Measurements from ENCODE around the gene SMYD3. TPM values are rescaled to one million over a fixed set of nuclear protein-coding genes. Genes with fewer than 3 reads are reported as not detected.
"Not testable (repeated sequence)": the region's sequence is repeated elsewhere in the genome, so short reads cannot be mapped to it uniquely, and the experiment has no call there.

SMYD3 gene
- polyA plus RNA-seq, 1 donor from 2014 or later: 48.6 TPM

DNA sequence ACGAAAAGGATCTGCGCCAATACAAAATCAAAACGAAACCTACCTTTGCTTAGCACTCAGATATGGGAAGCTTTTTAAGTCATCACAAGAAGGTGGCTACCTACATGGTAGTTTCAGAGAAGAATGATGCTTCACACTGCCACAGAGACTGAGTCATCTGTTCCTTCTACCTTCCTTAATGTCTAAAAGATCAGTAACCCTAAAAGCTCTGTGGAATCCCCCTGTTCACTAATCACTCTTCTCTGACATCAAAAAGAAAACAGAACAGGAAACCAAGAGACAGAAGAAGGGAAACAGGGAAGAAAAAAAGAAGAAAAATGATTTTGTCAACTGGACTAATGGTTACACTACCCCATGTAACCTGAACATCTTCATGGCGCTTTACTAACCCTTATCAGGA lies 177.2 kb downstream of the SMYD3 start:
- TF ChIP-seq CTCF (IDR thresholded peaks at IDR 0.05; ENCODE audit: poor library complexity, severe bottlenecking) (no peak), POLR2AphosphoS5 (IDR thresholded peaks at IDR 0.05) (no peak), SMC3 (conservative IDR thresholded peaks at IDR 0.05; ENCODE audit: poor library complexity) (no peak), EZH2 (IDR thresholded peaks at IDR 0.05; ENCODE audit: borderline replicate concordance, insufficient read depth, low read length, poor library complexity, severe bottlenecking) (no peak), TAF1 (IDR thresholded peaks at IDR 0.05; ENCODE audit: low read depth) (no peak), MXI1 (conservative IDR thresholded peaks at IDR 0.05; ENCODE audit: poor library complexity, severe bottlenecking) (no peak), EP300 (conservative IDR thresholded peaks at IDR 0.05; ENCODE audit: poor library complexity, severe bottlenecking) (no peak), RAD21 (conservative IDR thresholded peaks at IDR 0.05) (no peak)
- TF ChIP-seq, protein P1, sequence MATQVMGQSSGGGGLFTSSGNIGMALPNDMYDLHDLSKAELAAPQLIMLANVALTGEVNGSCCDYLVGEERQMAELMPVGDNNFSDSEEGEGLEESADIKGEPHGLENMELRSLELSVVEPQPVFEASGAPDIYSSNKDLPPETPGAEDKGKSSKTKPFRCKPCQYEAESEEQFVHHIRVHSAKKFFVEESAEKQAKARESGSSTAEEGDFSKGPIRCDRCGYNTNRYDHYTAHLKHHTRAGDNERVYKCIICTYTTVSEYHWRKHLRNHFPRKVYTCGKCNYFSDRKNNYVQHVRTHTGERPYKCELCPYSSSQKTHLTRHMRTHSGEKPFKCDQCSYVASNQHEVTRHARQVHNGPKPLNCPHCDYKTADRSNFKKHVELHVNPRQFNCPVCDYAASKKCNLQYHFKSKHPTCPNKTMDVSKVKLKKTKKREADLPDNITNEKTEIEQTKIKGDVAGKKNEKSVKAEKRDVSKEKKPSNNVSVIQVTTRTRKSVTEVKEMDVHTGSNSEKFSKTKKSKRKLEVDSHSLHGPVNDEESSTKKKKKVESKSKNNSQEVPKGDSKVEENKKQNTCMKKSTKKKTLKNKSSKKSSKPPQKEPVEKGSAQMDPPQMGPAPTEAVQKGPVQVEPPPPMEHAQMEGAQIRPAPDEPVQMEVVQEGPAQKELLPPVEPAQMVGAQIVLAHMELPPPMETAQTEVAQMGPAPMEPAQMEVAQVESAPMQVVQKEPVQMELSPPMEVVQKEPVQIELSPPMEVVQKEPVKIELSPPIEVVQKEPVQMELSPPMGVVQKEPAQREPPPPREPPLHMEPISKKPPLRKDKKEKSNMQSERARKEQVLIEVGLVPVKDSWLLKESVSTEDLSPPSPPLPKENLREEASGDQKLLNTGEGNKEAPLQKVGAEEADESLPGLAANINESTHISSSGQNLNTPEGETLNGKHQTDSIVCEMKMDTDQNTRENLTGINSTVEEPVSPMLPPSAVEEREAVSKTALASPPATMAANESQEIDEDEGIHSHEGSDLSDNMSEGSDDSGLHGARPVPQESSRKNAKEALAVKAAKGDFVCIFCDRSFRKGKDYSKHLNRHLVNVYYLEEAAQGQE (IDR thresholded peaks at IDR 0.05; ENCODE audit: borderline replicate concordance): no peak
- no peaks in the 10 kb centered on the region for H3K9me2 ChIP-seq (ENCODE audit: insufficient read depth, low read length)
- no peaks in the 10 kb centered on the region for H3F3A ChIP-seq (ENCODE audit: insufficient read depth, low read length, poor library complexity, severe bottlenecking)
- H3K4me2 ChIP-seq (ENCODE audit: low read length): no peak overlapping the region
- no peaks in the 10 kb centered on the region for H3K36me3 ChIP-seq (ENCODE audit: insufficient read depth, low read length)
- H4K20me1 ChIP-seq (ENCODE audit: insufficient read depth): no peaks in the 10 kb centered on the region
- no peak overlapping the region for H3K4me3 ChIP-seq (ENCODE audit: low read length)
- H3K9me3 ChIP-seq (ENCODE audit: low read length): no peaks in the 10 kb centered on the region
- H3K79me2 ChIP-seq (replicated peaks; ENCODE audit: insufficient read depth, low read length): no peaks in the 10 kb centered on the region
- no peaks in the 10 kb centered on the region for H3K27me3 ChIP-seq (ENCODE audit: insufficient read depth, low read depth, low read length)
- no peak overlapping the region for H3K27ac ChIP-seq (ENCODE audit: low read length)
- H2AFZ ChIP-seq (ENCODE audit: low read depth, low read length): no peak overlapping the region
- no peak overlapping the region for H3K9ac ChIP-seq (ENCODE audit: low read length)

- not testable (repeated sequence) for H2AFZ ChIP-seq (ENCODE audit: low read depth, low read length); H3K9me2 ChIP-seq (ENCODE audit: insufficient read depth, low read length); H3K36me3 ChIP-seq (ENCODE audit: insufficient read depth, low read length); H4K20me1 ChIP-seq (ENCODE audit: insufficient read depth); H3K4me3 ChIP-seq (ENCODE audit: low read length); H3F3A ChIP-seq (ENCODE audit: insufficient read depth, low read length, poor library complexity, severe bottlenecking); H3K27ac ChIP-seq (ENCODE audit: low read length); H3K9ac ChIP-seq (ENCODE audit: low read length); H3K4me2 ChIP-seq (ENCODE audit: low read length); H3K9me3 ChIP-seq (ENCODE audit: low read length); H3K27me3 ChIP-seq (ENCODE audit: insufficient read depth, low read depth, low read length); H3K79me2 ChIP-seq (replicated peaks; ENCODE audit: insufficient read depth, low read length)
Observed at GRCh38 chr1:246329292-246329691, 177.8 kb downstream of the SMYD3 start.

DNA sequence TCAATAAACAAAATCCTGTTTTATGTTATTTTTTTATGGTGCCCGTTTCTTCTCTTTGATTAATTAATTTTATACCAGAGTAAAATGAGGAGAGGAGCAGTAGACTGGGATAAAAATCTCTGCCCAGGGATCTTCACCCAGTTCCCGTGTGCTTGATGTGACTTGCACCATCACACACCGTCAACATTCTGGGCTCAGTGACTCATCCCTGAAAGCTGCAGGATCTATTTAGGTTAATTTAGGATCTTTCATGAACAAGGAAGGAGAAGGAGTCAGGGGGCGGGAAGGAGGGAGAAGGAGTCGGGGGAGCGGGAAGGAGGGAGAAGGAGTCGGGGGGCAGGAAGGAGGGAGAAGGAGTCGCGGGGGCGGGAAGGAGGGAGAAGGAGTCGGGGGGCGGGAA lies 182.4 kb downstream of the SMYD3 start:
- Histone ChIP-seq H3K9ac (ENCODE audit: low read length) (no peak overlapping the region), H3K9me3 (ENCODE audit: low read length) (no peaks in the 10 kb centered on the region), H3K79me2 (replicated peaks; ENCODE audit: insufficient read depth, low read length) (no peaks in the 10 kb centered on the region), H2AFZ (ENCODE audit: low read depth, low read length) (no peak overlapping the region), H3K36me3 (ENCODE audit: insufficient read depth, low read length) (no peaks in the 10 kb centered on the region), H4K20me1 (ENCODE audit: insufficient read depth) (no peaks in the 10 kb centered on the region), H3F3A (ENCODE audit: insufficient read depth, low read length, poor library complexity, severe bottlenecking) (no peaks in the 10 kb centered on the region), H3K9me2 (ENCODE audit: insufficient read depth, low read length) (no peaks in the 10 kb centered on the region), H3K4me2 (ENCODE audit: low read length) (no peak overlapping the region), H3K27ac (ENCODE audit: low read length) (no peak overlapping the region), H3K27me3 (ENCODE audit: insufficient read depth, low read depth, low read length) (no peaks in the 10 kb centered on the region), H3K4me3 (ENCODE audit: low read length) (no peak overlapping the region)
- TF ChIP-seq, protein P1 (IDR thresholded peaks at IDR 0.05; ENCODE audit: borderline replicate concordance): no peak
- no peak for TF ChIP-seq RAD21 (conservative IDR thresholded peaks at IDR 0.05)
- no peak for TF ChIP-seq TAF1 (IDR thresholded peaks at IDR 0.05; ENCODE audit: low read depth)
- no peak for TF ChIP-seq MXI1 (conservative IDR thresholded peaks at IDR 0.05; ENCODE audit: poor library complexity, severe bottlenecking)
- no peak for TF ChIP-seq EP300 (conservative IDR thresholded peaks at IDR 0.05; ENCODE audit: poor library complexity, severe bottlenecking)
- TF ChIP-seq SMC3 (conservative IDR thresholded peaks at IDR 0.05; ENCODE audit: poor library complexity): no peak
- TF ChIP-seq POLR2AphosphoS5 (IDR thresholded peaks at IDR 0.05): no peak
- TF ChIP-seq CTCF (IDR thresholded peaks at IDR 0.05; ENCODE audit: poor library complexity, severe bottlenecking): no peak

Measured in neural cell (in vitro differentiated cells).